ENCODE results near the gene SMCP.
A peak's percentile ranks its signal among the peaks of the same experiment; 100 is the strongest.

SMCP gene, protein sequence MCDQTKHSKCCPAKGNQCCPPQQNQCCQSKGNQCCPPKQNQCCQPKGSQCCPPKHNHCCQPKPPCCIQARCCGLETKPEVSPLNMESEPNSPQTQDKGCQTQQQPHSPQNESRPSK

DNA sequence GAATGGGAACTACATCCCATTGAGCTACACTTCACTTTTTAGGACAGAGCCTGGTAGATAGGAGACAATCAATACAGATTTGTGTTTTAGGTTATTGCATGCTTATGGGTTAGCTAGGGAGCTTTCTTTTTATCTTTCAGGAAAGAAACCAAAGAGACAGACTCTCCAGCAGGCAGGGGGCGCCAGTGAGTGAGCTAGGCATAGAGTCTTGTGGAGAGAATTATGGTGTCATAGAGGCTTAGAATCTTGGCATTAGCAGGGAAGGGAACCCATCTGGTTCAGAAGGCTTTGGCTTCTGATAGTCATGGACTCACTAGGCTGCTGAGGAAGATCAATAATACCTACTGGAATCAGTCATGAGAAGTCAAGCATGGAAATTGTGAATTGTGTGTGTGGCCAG is at the start of gene SMCP:
SMCP (plus strand) TSS at position 281 of the 400 bp plus-strand sequence. CDS start 6,101 bp downstream, outside the sequence.
- DNase-seq = no peak

DNA sequence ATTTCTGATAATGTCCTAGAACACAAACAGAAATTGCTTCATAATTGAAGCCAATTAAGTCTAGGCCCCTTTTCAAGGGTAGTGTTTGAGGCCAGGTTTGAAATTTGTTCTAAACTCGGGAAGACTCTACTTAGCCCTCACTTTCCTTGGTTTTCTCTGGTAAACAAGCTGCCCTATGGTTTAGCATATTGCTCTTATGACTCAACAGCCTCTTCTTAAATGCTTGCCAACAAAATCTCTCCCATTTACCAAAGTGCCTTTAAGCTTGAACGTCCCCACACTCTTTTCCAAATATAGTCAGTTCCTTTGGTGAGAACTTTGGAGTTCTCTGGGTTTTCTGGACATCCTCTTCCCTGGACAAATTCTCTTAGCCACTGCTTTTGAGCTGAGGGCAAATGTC is 41.3 kb upstream of the SMCP start:
- DNase-seq = no peak

DNA sequence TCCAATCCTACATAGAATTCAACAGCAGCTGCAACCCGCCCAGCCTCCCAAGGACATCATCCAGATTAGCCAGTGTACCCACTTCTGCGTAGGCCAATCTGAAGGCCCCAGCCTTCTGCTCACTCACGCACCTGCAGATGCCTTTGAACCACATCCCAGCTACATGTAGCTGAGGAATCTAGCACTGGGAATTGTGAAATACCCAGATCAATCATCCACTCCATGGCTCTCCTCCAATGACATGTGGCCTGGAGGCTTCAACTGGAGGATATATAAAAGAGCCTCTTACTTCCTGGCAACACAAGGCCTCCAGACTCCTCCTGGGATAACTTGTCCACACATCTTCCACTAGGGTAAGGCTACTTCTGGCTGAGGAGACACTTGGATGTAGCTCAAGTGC is 35.6 kb upstream of the SMCP start, which contains the start of gene LCE6A:
LCE6A (plus strand) TSS at position 301 of the 400 bp plus-strand sequence. CDS start 665 bp downstream, outside the sequence.
- no peak for DNase-seq

DNA sequence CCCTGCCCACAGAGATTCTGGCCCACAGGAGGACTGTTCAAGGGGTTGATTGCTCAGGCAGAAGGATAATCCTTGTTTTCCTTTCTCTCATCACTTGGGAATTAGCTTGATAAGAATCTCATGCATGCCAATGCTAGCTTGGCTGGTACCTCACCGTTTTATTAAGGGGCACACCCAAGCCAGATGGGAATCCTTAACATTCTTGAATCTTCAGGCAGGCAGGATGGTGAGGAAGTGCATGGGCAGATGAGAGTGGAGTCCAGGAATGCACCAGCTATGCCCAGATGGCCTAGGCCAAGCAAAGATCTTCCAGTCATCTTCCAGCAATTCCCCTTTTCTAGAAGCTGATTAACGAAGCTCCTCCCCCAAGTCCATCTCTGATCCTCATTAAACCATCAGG is 22.5 kb upstream of the SMCP start:
- no peak for DNase-seq

DNA sequence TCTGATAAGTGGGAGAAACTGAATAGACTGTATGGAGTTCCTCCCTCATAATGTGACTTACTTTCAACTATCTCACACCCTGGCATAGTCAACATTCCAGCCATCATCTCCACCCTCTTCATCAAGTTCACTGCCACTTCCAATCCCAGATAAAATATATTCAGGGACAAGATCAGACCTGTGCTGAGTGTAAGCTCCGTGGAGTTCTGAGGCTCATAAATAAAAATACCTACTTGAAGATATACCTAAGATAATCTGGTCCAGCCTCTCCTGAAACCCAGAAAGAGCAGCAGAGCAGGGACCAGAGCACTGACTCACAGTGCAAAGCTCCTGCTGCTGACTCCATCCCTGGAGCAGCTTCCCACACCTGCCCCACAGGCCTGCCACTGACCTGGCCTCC is 20.1 kb upstream of the SMCP start:
- no peak for DNase-seq

DNA sequence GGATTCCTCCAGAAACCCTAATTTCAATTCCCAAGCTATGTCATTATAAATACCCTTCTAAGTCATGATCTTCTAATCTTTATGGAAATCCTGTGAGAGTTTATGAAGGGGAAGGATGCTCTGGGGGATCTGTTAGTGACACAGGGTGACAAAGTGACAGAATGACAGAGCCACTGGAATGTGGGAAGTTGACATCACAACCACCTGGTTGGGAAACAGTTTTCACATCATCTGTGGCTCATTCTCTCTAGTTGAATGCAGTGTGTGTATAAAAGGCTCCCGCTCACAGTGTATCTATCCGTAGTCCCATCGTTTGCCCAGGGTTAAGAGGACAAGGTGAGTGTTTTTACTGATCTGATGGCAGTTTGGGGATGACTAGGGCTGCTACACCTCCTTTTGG is 18.4 kb upstream of the SMCP start, which contains the start of gene LCE7A:
LCE7A (plus strand) TSS at position 301 of the 400 bp plus-strand sequence. CDS start 702 bp downstream, outside the sequence.
- no peak for DNase-seq

DNA sequence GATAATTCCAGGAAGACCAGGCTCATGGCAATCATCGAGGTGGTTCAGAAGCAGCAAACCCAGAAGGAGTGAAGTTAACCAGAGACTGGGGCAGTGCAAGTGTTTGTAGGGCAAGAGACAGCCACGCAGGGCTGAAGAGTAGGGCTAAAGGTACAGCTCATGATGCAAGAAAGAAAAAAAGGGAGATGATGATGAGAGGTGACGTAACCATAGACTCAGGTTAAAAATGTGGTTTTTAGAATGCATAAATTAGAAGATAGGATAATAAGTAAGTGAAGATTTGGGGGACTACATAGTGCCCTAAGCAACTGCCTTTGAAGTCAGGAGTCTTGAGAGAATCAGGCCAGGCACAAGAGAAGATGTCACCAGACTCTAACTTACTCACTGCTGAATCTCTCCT is 18.0 kb upstream of the SMCP start:
- DNase-seq = no peak

DNA sequence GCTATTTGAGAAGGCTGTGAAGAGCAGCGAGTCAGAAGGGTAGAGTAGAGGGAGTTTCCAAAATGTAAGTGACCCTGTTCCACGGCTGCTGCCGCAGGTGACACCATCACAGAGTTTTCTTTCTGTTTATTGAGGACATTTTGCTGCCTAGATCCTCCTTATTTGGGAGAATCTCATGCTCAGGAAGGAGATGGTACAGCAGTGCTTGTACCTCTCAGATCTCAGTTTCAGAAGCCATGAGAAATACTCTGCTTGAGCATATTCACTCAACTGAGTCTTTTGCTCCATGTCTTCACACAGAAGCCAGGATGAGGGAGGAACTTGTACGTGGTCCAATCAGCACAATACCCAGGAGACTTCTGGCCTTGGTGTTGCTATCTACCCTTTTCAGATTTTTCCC is 16.7 kb upstream of the SMCP start:
- DNase-seq = no peak

DNA sequence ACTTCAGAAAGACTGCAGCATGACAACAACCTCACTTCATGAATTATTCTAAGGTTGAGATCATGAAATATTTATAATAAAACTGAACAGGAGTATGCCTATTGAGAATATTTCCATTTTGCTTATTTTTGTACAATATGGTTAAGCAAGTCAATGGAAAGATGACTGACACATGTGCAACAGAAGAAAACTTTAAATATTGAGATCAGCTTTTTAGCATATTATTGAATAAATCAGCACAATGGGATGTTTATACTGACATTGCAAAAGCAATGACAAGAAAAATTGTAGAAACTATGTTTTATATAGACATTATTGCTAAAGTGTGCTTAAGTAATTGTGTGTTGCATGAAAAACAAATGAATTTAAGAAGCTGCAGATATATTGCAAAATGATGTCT is 13.7 kb upstream of the SMCP start:
- DNase-seq = no peak

DNA sequence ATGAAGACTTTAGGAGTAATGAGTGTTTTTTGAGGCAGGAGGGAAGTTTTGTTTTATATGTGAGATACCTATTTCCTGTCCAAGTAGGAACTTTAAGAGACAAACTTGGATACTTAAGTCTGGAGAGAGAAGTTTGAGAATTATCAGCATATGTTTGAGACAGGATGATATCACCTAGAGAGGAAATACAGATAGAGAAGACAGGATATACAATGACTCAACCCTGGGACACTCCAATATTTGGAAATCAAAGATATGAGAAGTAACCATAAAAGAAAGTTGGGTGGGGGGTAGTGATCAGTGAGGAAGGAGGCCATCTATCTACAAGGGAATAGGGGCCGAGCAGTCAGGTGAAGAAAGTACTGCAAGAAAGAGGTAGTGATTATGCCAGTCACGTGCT is 11.8 kb upstream of the SMCP start:
- no peak for DNase-seq

DNA sequence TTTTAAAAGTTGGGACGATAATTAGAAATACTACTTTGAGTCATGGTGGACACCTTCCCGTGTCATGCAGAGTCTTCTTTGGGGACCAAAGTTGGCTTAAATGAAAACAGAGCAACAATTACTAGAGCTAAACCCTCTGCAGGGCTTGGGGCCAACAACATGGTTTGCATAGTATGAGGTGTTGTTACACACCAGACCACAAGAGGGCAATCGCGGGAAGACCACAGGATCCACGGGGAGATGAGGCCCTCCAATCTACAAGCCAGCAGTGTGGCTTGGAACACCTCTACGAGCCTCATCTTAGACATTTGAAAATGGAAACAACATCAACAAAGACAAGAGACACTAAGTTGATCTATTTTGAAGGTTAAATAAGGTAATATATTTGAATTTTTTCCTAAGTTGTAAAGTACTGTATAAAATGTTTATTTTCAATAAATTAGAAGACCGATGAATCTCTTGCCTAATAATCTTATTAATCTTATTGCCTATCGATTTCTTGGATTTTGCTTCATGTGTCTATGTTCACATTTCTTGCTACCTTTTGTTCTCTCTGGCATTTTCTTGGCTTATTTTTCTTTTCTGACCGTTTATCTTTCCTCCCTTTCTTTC is 8.2 kb upstream of the SMCP start:
- DNase-seq = peak; percentile 79

DNA sequence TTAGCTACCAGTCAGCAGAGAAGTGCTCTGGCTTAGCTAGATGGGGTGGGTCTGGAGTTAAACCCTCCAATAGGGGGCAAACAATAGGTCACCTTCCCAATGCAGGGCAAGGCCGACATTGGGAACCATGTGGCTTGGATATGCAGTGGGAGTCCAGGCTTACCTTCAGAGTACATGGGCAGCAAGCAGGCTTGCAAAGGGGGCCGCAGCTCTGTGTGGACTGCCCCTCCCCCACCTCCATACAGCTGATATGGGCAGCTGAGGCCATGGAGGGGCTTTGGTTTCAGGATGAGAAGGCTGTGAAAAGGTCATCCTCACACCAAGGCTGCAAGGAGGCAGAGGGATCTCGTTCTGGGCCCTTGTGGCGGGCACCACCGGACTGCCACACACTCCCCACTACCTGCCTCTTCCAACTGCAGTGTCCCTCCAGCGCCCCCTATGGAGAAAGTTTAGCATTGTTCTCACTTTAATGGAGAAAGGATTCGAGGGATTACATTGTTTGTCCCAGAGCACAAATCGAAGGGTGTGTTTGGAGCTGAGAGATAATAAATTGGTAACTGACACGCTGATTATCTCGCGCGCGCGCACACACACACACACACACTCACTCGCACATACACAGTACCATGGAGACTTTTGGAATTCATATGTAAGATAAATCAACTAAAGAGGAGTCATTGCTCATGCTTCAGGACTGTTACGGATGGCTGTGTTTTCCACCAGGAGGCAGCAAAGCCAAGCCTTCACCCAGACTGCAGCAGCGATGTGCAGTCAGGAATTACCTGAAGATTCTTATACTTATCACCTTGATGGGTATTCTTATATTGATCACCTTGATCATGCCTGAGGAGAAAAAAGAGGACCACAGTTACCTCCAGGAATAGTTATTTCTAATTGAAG is 7.0 kb upstream of the SMCP start:
- peak; percentile 18 for DNase-seq

DNA sequence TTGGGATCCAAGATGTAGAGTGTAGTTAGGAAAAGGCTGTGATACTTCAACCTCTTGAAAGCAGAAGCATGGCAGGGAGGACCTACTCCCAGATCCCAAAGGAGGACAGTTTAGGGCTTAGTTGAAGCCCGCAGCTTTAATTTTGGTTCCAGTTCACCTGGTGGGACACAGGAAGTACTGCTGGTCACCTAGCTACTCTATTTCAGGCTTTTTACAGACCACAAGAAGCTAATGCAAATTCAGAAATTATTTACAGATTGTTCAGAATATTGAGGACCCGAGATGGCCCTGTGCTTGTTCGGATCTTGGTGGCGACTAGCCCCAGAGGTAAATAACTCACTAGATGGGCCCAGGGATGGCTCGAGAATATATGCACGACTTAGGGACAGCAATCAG is 6.4 kb upstream of the SMCP start:
- DNase-seq = no peak

DNA sequence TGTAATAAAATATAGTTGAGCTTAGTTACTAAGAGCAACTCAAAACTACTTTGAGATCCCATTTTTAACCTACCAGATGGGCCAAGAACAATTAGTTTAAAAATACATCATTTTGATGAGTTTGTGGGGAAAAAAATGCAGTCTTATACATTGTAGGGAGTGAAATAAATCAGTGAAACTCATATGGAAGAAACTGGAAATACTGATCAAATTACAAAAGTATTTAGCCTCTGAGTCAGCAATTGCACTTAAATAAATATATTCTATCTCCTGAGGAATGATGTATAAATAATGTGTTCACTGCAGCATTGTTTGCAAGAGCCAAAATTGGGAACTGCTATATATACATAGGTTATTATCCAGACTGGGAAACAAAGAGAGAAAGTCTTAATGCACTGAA is 4.6 kb upstream of the SMCP start:
- no peak for DNase-seq

DNA sequence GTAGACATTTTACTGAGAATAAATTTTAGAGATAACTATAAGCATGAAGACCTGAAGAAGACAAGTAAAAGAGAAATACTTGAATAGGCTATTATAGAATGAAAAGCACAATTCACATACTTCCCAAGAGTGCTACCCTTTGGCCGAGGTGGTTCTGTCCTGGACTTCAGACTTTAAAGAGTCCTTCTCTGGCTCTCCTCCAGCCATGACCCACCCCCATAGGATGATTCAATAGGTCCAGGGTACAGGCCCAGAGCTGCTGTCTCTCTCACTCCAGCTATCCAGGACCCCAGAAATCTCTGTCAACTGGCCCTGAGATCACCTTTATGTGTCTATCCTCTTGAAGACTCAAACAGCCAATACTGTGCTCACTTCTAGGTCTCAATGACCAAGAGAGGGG is 1.3 kb upstream of the SMCP start:
- DNase-seq = no peak

DNA sequence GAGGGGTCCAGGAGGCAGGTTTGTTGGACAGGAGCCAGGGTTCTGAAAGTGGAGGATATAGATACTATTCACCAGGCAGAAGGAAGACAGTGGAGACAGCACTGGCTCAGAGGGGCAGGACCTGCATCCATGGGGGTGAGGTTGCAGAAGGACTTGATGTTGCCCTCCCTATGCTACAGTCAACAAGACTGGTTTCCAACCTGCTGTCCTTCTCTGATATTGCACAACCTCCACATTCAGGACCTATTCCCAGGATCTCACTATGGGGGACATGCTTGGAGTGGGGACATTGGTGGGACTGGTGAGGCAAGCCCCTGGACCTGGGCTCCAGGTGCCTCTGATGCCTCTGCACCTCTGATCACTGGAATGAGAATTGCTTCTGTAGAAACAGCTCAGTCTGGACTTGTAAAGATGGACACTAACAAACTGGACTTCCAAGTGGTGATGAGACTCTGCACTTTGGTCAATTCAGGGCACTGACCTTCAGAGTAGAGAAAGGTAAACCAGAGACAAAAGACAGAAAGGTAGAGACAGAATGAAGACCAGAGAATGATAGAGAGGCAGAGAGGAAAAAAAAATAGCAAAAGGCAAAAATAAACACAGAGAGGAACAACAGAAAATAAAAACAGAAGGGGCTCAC is 1.6 kb downstream of the SMCP start:
- DNase-seq = no peak

DNA sequence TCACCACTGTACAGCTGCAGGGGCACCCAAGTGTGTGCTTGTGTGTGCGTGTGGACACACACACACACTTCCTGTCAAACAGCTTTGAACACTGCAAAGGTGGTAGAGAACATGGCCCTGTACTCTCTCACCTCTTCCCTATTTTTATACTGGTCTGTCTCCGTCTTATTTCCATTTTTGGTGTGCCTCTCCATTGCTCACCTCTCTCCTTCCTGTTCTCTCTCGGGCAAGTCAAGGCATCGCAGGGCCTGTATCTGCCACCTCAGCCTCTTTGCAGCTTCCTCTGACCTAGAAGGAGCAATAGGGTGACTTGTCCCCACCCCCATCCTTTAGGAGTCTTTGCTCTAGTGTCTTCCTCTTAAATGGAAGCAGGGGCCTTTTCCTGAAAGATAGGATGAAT is 2.2 kb downstream of the SMCP start:
- no peak for DNase-seq

DNA sequence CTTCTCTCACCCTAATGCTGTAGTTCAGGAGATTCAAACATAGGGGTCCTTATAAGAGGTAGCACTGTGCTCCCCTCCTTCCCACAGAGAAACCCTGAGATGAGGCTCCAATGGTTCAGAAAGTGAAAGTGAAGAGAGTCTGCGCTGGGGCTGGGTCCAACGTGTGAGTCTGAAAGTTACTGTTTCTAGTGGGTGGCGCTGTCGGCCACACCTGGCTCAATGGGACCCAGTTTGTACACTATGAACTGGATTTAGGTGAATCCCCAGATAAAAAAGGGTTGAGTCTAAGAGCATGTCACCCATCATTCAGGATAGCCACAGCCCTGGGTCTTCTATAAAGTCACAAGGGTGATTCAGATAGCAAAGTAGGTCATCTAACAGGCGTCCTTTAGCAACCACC is 2.8 kb downstream of the SMCP start:
- DNase-seq = peak; percentile 16

DNA sequence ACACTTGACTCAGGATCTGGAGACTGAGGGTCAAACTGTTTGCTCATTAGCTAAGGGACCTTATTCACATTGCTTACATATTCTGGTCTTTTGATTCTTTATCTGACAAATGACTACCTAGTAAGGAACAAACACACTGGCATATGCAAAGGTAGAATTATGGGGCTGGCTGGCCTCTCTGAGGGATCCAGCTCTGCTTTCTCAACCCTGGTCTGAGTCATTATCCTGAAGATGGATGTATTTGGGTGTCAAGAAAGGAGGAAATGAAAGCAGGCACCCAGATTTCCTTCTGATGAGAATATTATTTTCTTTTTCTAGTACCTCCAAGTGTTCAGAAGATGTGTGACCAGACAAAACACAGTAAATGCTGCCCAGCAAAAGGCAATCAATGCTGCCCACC is 6.0 kb downstream of the SMCP start:
- no peak for DNase-seq

DNA sequence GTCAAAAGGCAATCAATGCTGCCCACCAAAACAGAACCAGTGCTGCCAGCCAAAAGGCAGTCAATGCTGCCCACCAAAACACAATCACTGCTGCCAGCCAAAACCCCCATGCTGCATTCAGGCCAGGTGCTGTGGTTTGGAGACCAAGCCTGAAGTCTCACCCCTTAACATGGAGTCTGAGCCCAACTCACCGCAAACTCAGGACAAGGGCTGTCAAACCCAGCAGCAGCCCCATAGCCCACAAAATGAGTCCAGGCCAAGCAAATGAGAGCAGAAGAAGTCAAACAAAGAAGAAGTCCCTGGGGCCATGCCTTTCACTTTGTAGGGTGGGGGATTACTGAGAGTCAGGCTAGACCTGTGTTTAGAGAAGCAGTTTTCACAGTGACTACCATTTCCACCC is 6.4 kb downstream of the SMCP start:
- DNase-seq = no peak

DNA sequence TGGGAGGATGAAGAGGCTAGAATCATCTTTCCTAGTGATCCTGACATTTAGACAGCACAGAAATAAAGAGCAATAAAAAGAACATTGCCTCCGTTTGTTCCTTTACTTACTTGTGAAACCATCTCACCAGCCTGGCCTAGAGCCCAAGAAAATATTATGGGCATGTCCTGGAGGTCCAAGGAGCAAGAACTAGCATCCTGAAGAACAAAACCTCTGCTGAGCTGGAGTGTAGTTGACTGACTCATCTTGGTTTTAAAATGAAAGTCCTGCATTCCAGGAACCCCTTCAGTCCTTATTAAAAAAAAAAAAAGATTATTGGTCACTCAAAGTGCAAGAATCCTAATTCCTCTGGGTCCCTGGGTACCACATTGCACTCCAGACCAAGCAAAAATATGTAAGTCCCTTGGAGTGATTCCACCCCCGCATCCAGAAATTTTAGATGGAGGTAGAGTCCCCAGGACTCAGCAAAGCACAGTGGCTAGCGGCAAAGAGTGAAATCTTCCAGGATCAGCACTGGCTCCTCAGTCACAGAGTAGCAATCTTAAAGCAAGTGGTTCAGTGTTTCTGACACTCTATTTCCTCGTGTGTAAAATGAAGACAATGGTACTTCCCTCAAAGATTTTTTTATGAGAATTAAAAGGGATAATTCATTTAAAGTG is 7.0 kb downstream of the SMCP start:
- DNase-seq = no peak

DNA sequence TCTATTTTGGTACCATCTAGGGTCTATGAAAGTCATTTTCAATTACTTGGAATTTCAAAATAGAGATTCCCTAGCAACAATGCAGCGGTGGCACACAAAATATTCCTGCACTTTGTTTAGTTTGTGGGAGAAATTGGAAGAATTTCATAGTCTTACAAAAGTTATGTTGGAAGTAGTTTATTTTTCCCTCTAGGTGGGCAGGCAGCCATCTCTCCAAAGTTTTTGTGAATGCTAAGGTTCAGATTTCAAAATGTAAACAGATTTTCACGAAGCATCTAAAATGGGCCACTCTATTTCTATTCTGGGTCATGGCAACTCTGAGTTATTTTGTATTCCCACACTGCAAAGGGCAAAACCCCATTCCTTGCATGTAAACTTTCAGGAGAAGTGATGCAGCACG is 8.0 kb downstream of the SMCP start:
- DNase-seq = no peak

All from DMS79 treated with DMSO at 0.1 percent for 48 hours (cell line).